ENCODE data around the gene SNED1. TPM values are rescaled to one million over a fixed set of nuclear protein-coding genes. Genes with fewer than 3 reads are reported as not detected.

Gene SNED1
- total RNA-seq, 4 donors from 2014 or later: 5.6 to 31.9 (median 13.2) TPM

DNA sequence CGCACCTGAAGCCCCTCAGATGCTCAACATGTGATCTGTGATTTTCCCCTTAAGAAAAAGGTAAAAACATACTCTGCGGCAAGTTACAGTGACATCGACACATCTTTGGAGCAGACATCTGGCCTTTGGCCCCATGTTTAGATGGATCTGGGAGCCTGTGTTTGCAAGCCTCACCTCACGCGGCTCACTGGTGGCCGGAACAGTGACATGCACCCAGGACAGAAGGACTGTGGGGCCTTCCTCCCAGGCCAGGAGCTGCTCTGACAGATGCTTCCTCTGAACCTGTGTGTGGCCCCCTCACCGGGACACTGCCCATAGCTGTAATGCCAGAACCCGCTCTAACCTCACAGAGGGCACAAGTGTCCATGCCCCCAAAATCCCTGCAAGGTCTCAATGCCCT, 137.8 kb downstream of the SNED1 start:
- H3K4me1 ChIP-seq: no peaks in the 10 kb centered on the region
- no peaks in the 10 kb centered on the region for H3K27me3 ChIP-seq
- no peak for TF ChIP-seq POLR2A (IDR thresholded peaks at IDR 0.05)
- TF ChIP-seq, protein P1, sequence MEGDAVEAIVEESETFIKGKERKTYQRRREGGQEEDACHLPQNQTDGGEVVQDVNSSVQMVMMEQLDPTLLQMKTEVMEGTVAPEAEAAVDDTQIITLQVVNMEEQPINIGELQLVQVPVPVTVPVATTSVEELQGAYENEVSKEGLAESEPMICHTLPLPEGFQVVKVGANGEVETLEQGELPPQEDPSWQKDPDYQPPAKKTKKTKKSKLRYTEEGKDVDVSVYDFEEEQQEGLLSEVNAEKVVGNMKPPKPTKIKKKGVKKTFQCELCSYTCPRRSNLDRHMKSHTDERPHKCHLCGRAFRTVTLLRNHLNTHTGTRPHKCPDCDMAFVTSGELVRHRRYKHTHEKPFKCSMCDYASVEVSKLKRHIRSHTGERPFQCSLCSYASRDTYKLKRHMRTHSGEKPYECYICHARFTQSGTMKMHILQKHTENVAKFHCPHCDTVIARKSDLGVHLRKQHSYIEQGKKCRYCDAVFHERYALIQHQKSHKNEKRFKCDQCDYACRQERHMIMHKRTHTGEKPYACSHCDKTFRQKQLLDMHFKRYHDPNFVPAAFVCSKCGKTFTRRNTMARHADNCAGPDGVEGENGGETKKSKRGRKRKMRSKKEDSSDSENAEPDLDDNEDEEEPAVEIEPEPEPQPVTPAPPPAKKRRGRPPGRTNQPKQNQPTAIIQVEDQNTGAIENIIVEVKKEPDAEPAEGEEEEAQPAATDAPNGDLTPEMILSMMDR (IDR thresholded peaks at IDR 0.05): no peak
- TF ChIP-seq EP300 (IDR thresholded peaks at IDR 0.05): no peak
- TF ChIP-seq POLR2AphosphoS5 (IDR thresholded peaks at IDR 0.05): no peak
- H3K27ac ChIP-seq: no peak overlapping the region
- H3K4me3 ChIP-seq: no peak overlapping the region
- DNase-seq (ENCODE audit: low spot score in 2 of 2): peak in 1 of 2 donors; percentile 62
- 91% methylated on average over 7 of the region's 8 CpGs for WGBS
- H3K36me3 ChIP-seq: peaks cover 52% of the 10 kb centered on the region
- no peaks in the 10 kb centered on the region for H3K9me3 ChIP-seq

- Histone ChIP-seq H3K4me1 (no peaks in the 10 kb centered on the region), H3K4me3 (no peak overlapping the region), H3K27me3 (no peaks in the 10 kb centered on the region), H3K27ac (no peak overlapping the region), H3K9me3 (no peaks in the 10 kb centered on the region), H3K36me3 (peaks cover 52% of the 10 kb centered on the region)
- DNase-seq (ENCODE audit: low spot score in 2 of 2): peak in 1 of 2 donors; percentile 69
- WGBS: 96% methylated on average over 14 of the region's 25 CpGs
- TF ChIP-seq EP300 (IDR thresholded peaks at IDR 0.05) (no peak), POLR2AphosphoS5 (IDR thresholded peaks at IDR 0.05) (no peak), POLR2A (IDR thresholded peaks at IDR 0.05) (no peak)
- TF ChIP-seq, protein P1 (IDR thresholded peaks at IDR 0.05): no peak
These were observed 138.3 kb downstream of the SNED1 start for GRCh38 chr2:241136661-241137260.

GRCh38 chr2:241137276-241138190, 139.1 kb downstream of the SNED1 start:
- Histone ChIP-seq H3K4me1 (no peaks in the 10 kb centered on the region), H3K4me3 (no peak overlapping the region), H3K27ac (no peak overlapping the region), H3K27me3 (no peaks in the 10 kb centered on the region), H3K36me3 (peaks cover 52% of the 10 kb centered on the region), H3K9me3 (no peaks in the 10 kb centered on the region)
- WGBS: 90% methylated on average over 17 of the region's 24 CpGs
- DNase-seq (ENCODE audit: low spot score in 2 of 2): peak in 1 of 2 donors; percentile 71
- TF ChIP-seq POLR2A (IDR thresholded peaks at IDR 0.05): no peak
- no peak for TF ChIP-seq EP300 (IDR thresholded peaks at IDR 0.05)
- TF ChIP-seq, protein P1 (IDR thresholded peaks at IDR 0.05): no peak
- no peak for TF ChIP-seq POLR2AphosphoS5 (IDR thresholded peaks at IDR 0.05)

DNA sequence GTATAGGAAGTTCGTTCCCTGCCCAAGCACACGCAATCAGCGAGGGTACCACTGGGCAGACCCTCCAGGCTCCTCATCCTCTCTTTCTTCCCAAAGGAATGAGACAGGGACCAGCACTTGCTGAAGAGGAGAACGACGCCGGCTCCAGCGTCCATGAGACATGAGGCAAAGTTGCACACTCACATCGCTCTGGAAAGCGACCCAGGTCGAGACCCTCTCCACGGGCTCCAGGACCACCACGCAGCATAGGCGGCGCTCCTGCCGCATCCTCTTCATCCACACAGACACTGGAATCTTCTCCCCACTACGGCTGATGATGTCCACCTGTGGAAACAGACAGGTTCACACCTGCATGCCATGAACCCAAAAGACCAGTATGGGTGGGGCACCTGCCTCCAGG, 140.1 kb downstream of the SNED1 start:
- no peaks in the 10 kb centered on the region for H3K27me3 ChIP-seq
- TF ChIP-seq POLR2A (IDR thresholded peaks at IDR 0.05): no peak
- DNase-seq (ENCODE audit: low spot score in 2 of 2): peak in 1 of 2 donors; percentile 33
- no peaks in the 10 kb centered on the region for H3K9me3 ChIP-seq
- H3K4me3 ChIP-seq: no peak overlapping the region
- 92% methylated on average over 16 of the region's 16 CpGs for WGBS
- H3K27ac ChIP-seq: no peak overlapping the region
- no peaks in the 10 kb centered on the region for H3K4me1 ChIP-seq
- H3K36me3 ChIP-seq: peaks cover 45% of the 10 kb centered on the region

DNA sequence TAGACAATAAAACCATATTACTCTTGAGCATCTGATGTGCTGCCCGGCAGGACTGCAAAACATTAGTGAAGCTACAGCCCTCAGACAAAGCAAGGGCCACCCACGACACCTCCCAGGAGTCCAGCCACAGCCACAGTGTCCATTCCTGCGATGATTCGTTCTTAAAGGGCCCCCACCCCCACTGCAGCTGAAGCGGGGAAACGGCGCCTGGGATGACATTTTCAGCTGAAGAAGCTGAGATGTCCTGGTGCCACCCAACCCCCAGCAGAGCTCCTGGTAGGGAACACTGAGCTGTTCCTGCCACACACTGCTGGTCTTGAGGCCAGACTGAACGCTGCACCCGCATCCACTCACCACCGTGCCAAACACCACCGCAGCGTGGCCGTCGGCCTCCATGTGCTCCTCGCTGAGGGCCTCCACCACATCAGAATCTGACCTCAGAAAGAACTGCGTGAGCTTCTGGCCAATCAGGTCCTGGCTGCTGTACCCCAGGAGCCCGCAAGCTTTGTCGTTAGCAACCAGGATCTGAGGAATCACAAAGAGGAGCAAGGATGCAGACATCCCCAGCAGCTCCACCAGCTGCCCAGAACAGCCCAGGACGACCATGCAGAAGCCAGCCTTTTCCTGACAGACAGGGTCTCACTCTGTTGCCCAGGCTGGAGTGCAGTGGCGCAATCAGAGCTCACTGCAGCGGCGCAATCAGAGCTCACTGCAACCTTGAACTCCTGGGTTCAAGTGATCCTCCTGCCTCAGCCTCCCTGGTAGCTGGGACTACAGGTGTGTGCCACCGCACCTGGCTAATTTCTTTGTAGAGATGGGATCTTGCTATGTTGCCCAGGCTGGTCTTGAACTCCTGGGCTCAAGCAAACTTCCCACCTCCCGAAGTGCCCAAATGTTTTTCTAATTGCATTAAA, 141.4 kb downstream of the SNED1 start:
- no peaks in the 10 kb centered on the region for H3K9me3 ChIP-seq
- 93% methylated on average over 15 of the region's 24 CpGs for WGBS

More for the DNA sequence above, 141.4 kb downstream of the SNED1 start:
- H3K27ac ChIP-seq: no peak overlapping the region
- H3K4me1 ChIP-seq: no peaks in the 10 kb centered on the region
- peaks cover 40% of the 10 kb centered on the region for H3K36me3 ChIP-seq
- TF ChIP-seq EP300 (IDR thresholded peaks at IDR 0.05) (no peak), POLR2A (IDR thresholded peaks at IDR 0.05) (no peak), POLR2AphosphoS5 (IDR thresholded peaks at IDR 0.05) (no peak)
- TF ChIP-seq, protein P1 (IDR thresholded peaks at IDR 0.05): no peak
- H3K4me3 ChIP-seq: no peak overlapping the region
- DNase-seq (ENCODE audit: low spot score in 2 of 2): no peak
- H3K27me3 ChIP-seq: no peaks in the 10 kb centered on the region

All from suprapubic skin (tissue), 4 donors.